Upper lobe of left lung (tissue), 4 donors: Measurements from ENCODE around the gene C16orf74.

Source experiments
- POLR2A ChIP-seq, 4 donors: fragments of 450-650 bp; IDR thresholded peaks; one replicate each; pipeline ENCODE4 v1.5.1; 2016 to 2017; ENCODE audit warnings: antibody characterized with exemption in 4 of 4, mild to moderate bottlenecking in 2 of 4
- TF ChIP-seq, protein P1 (sequence below), 6 experiments: fragments of 450-650 bp in 4 of 6; fragments of 200-600 bp in 2 of 6; sonication (generic) in 2 of 6; IDR thresholded peaks; one replicate each; pipeline ENCODE4 v1.5.1; 2016 to 2019; ENCODE audit warnings: antibody characterized with exemption in 6 of 6

DNA sequence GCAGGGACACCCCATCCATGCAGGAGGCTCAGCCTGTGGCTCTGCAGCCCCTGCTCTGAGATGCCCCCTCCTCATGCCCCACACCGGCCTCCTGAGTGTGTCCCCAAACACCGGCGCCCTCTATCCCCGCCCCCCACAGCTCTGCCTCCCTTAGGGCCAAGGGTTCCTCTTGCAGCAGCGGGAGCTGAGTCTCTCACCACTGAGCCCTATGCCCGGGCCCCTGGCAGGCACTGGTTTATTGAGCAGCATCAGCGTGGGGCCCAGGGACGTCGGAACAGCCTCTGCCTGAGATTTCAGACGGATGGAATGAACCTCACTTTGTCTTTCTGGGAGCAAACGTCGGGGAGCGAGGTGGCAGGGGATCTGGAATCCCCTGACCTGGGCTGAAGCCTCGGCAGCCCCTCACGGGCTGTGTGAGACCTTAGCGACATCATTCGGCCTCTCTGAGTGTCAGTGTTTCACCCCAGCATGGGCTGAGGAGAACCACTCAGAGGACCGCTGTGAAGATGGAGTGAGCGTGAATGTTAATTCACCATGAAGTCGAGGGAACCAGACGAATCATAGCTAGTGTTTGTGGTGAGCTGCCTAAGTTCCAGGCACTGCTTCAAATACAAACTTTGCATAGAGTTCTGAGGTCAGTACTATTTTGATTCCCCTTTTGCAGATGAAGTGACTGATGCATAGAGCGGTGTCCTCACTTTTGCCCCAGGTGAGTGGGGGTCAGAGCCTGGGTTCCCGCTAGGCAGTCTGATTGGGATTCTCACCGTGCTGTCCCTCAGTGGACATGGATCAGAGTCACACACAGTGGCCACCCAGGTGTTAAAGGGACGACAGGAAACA lies 5.3 kb upstream of the C16orf74 start:
- TF ChIP-seq, protein P1, sequence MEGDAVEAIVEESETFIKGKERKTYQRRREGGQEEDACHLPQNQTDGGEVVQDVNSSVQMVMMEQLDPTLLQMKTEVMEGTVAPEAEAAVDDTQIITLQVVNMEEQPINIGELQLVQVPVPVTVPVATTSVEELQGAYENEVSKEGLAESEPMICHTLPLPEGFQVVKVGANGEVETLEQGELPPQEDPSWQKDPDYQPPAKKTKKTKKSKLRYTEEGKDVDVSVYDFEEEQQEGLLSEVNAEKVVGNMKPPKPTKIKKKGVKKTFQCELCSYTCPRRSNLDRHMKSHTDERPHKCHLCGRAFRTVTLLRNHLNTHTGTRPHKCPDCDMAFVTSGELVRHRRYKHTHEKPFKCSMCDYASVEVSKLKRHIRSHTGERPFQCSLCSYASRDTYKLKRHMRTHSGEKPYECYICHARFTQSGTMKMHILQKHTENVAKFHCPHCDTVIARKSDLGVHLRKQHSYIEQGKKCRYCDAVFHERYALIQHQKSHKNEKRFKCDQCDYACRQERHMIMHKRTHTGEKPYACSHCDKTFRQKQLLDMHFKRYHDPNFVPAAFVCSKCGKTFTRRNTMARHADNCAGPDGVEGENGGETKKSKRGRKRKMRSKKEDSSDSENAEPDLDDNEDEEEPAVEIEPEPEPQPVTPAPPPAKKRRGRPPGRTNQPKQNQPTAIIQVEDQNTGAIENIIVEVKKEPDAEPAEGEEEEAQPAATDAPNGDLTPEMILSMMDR (IDR thresholded peaks at IDR 0.05): no peak
- TF ChIP-seq POLR2A (IDR thresholded peaks at IDR 0.05): no peak
